Measurements from ENCODE around the gene CFAP410. TPM values are rescaled to one million over a fixed set of nuclear protein-coding genes. Genes with fewer than 3 reads are reported as not detected.

CFAP410 gene
- total RNA-seq, 4 donors from 2014 or later: 20.5 to 50.6 (median 39.9) TPM

- H3K27me3 ChIP-seq: no peaks in the 10 kb centered on the region
- H3K9me3 ChIP-seq: no peaks in the 10 kb centered on the region
- H3K27ac ChIP-seq: no peak overlapping the region
- TF ChIP-seq, protein P1, sequence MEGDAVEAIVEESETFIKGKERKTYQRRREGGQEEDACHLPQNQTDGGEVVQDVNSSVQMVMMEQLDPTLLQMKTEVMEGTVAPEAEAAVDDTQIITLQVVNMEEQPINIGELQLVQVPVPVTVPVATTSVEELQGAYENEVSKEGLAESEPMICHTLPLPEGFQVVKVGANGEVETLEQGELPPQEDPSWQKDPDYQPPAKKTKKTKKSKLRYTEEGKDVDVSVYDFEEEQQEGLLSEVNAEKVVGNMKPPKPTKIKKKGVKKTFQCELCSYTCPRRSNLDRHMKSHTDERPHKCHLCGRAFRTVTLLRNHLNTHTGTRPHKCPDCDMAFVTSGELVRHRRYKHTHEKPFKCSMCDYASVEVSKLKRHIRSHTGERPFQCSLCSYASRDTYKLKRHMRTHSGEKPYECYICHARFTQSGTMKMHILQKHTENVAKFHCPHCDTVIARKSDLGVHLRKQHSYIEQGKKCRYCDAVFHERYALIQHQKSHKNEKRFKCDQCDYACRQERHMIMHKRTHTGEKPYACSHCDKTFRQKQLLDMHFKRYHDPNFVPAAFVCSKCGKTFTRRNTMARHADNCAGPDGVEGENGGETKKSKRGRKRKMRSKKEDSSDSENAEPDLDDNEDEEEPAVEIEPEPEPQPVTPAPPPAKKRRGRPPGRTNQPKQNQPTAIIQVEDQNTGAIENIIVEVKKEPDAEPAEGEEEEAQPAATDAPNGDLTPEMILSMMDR (IDR thresholded peaks at IDR 0.05): no peak
- TF ChIP-seq POLR2A (IDR thresholded peaks at IDR 0.05): no peak
- DNase-seq: no peak
- H3K36me3 ChIP-seq: peaks cover 0 to 100% (median 0%) of the 10 kb centered on the region in 3 donors
- no peak overlapping the region for H3K4me3 ChIP-seq
- H3K4me1 ChIP-seq: no peaks in the 10 kb centered on the region
Observed at GRCh38 chr21:44321846-44322450, 17.2 kb downstream of the CFAP410 start.

- H3K4me3 ChIP-seq: no peak overlapping the region
- H3K36me3 ChIP-seq: peaks cover 0 to 99% (median 0%) of the 10 kb centered on the region in 3 donors
- no peaks in the 10 kb centered on the region for H3K4me1 ChIP-seq
- no peaks in the 10 kb centered on the region for H3K27me3 ChIP-seq
- TF ChIP-seq, protein P1 (IDR thresholded peaks at IDR 0.05): no peak
- no peak for TF ChIP-seq POLR2A (IDR thresholded peaks at IDR 0.05)
- no peak for DNase-seq
- H3K9me3 ChIP-seq: no peaks in the 10 kb centered on the region
- no peak overlapping the region for H3K27ac ChIP-seq
Observed at GRCh38 chr21:44320847-44321246, 18.3 kb downstream of the CFAP410 start.

- no peaks in the 10 kb centered on the region for H3K4me1 ChIP-seq
- peaks cover 0 to 99% (median 0%) of the 10 kb centered on the region in 3 donors for H3K36me3 ChIP-seq
Observed at GRCh38 chr21:44319407-44320065, 19.7 kb downstream of the CFAP410 start.

DNA sequence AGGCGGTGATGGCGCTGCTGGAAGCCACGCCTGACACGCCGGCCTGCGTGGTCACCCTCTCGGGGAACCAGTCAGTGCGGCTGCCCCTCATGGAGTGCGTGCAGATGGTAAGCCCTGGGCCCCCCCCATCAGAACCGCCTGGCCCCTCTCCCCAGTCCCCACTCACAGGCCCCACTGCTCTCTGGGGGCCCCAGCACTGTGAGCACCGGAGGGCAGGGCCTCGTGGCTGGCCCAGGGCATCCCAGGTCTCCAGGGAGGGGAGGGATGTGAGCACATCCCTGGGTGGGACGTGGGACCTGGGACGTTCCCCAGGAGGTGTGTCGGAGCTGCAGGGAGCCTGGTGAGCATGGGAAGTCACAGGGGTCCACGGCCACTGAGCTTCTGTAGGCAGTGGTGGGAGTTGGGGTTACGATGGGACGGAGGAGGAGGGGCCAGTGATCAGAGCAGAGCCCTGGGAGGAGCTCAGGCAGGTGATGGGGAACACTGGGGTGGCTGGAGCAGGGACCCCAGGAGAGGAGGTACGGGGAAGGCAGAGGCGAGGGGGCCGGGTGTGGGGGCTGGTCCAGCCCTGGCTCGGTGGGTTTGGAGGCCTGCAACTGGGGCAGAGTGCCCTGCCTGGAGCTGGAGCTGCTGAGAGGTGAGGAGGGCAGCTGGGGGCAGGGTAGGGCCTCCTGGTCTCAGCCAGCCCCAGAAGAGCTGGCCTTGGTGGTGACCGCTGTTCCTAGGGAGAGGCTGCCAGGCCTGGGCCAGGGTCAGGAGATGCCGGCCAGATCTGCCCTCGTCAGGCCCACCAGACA lies 20.5 kb downstream of the CFAP410 start:
- TF ChIP-seq, protein P1 (IDR thresholded peaks at IDR 0.05): no peak
- TF ChIP-seq POLR2A (IDR thresholded peaks at IDR 0.05): no peak
- DNase-seq: no peak

More at GRCh38 chr21:44319407-44320065, 19.7 kb downstream of the CFAP410 start:
- Histone ChIP-seq H3K9me3 (no peaks in the 10 kb centered on the region), H3K27ac (no peak overlapping the region), H3K27me3 (no peaks in the 10 kb centered on the region), H3K4me3 (no peak overlapping the region)
- no peak for DNase-seq
- no peak for TF ChIP-seq POLR2A (IDR thresholded peaks at IDR 0.05)
- TF ChIP-seq, protein P1 (IDR thresholded peaks at IDR 0.05): no peak

DNA sequence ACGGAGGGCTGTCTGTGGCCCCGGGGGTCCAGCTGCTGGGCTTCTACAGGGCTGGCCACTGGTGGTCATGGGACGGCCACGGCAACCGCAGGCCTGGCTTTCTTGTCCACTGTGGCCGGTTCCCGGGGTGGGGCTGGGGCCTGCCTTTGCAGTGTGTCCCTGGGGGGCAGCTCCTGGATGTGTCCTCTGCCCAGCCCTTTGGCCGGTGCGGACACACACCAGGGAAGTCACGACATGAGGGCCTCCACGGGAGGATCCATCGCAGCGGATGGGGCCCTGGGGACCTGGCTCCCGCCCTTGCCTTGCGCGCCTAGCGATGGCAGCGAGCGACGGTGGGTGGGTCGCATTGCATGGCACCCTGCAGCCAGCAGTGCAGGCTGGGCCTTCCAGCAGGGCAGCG lies 21.3 kb downstream of the CFAP410 start:
- no peaks in the 10 kb centered on the region for H3K4me1 ChIP-seq
- H3K36me3 ChIP-seq: peaks cover 0 to 99% (median 0%) of the 10 kb centered on the region in 3 donors
- TF ChIP-seq, protein P1 (IDR thresholded peaks at IDR 0.05): no peak
- no peak for TF ChIP-seq POLR2A (IDR thresholded peaks at IDR 0.05)
- no peak overlapping the region for H3K27ac ChIP-seq
- DNase-seq: no peak
- no peaks in the 10 kb centered on the region for H3K9me3 ChIP-seq
- no peak overlapping the region for H3K4me3 ChIP-seq
- H3K27me3 ChIP-seq: no peaks in the 10 kb centered on the region

More for the DNA sequence above, 20.5 kb downstream of the CFAP410 start:
- Histone ChIP-seq H3K9me3 (no peaks in the 10 kb centered on the region), H3K4me3 (no peak overlapping the region), H3K36me3 (peaks cover 0 to 99% (median 0%) of the 10 kb centered on the region in 3 donors), H3K4me1 (no peaks in the 10 kb centered on the region), H3K27ac (no peak overlapping the region), H3K27me3 (no peaks in the 10 kb centered on the region)

All from Peyer's patch (tissue), 4 donors.